Stomach (tissue), 9 donors: ENCODE measurements around the gene ABCC5. TPM values are rescaled to one million over a fixed set of nuclear protein-coding genes. Genes with fewer than 3 reads are reported as not detected.
A peak's percentile ranks its signal among the peaks of the same experiment; 100 is the strongest.

Experiments used
- DNase-seq, 2 donors: peaks; one replicate each; pipeline versions ENCODE4 v3.0.0 to v3.0.0-alpha.2; 2013 to 2019
- H3K27ac ChIP-seq, 5 donors: fragments of 200-600 bp in 4 of 5; sonication (generic) in 4 of 5; one replicate each; pipeline ENCODE4 v1.5.1; 2013 to 2019; ENCODE audit warnings: mild to moderate bottlenecking in 1 of 5, moderate library complexity in 1 of 5
- H3K27me3 ChIP-seq, 3 donors: fragments of 200-600 bp; sonication (generic); one replicate each; pipeline ENCODE4 v1.5.1; 2017 to 2019; ENCODE audit warnings: mixed run types in 1 of 3
- H3K36me3 ChIP-seq, 4 donors: fragments of 200-600 bp; sonication (generic); 1 replicate in 3 of 4; 2 replicates in 1 of 4; pipeline ENCODE4 v1.5.1; 2016 to 2019
- H3K4me1 ChIP-seq, 4 donors: fragments of 200-600 bp; sonication (generic); one replicate each; pipeline ENCODE4 v1.5.1; 2016 to 2019
- H3K4me3 ChIP-seq, 4 donors: fragments of 200-600 bp; sonication (generic) in 3 of 4; one replicate each; pipeline ENCODE4 v1.5.1; 2016 to 2019; ENCODE audit warnings: mild to moderate bottlenecking in 1 of 4
- H3K9me3 ChIP-seq, 4 donors: fragments of 200-600 bp; sonication (generic); one replicate each; pipeline ENCODE4 v1.5.1; 2016 to 2019
- CTCF ChIP-seq, 7 experiments: fragments of 450-650 bp in 4 of 7; fragments of 200-600 bp in 3 of 7; sonication (generic) in 3 of 7; IDR thresholded peaks; one replicate each; pipeline ENCODE4 v1.5.1; 2016 to 2019; ENCODE audit warnings: antibody characterized with exemption in 7 of 7, control low read depth in 2 of 7, mild to moderate bottlenecking in 1 of 7
- EP300 ChIP-seq: sonication (generic); formaldehyde crosslinking; IDR thresholded peaks from one replicate; pipeline ENCODE4 v1.6.1; 2017; ENCODE audit warnings: antibody characterized with exemption
- POLR2A ChIP-seq, 4 donors: fragments of 450-650 bp; IDR thresholded peaks; one replicate each; pipeline ENCODE4 v1.6.1; 2016; ENCODE audit warnings: antibody characterized with exemption in 4 of 4, control low read depth in 2 of 4, mild to moderate bottlenecking in 1 of 4, moderate library complexity in 1 of 4
- POLR2AphosphoS5 ChIP-seq, 3 donors: sonication (generic); formaldehyde crosslinking; IDR thresholded peaks; one replicate each; pipeline ENCODE4 v1.6.1; 2016; ENCODE audit warnings: antibody characterized with exemption in 3 of 3
- WGBS, 5 donors: extraction: QIAGEN DNeasy Blood & Tissue Kit in 3 of 5; methylation state at CpG; one replicate each; pipeline versions ENCODE4 v1.1.5 to v1.1.7; 2013 to 2018; 5-methylcytosine and 5-hydroxymethylcytosine counted together
- intact Hi-C: fragments of 100-400 bp; cut with DNase I; formaldehyde crosslinking; loops from one replicate; pipeline ENCODE4 v1.15.1; 2023; ENCODE audit warnings: low total_unique reads
- polyA plus RNA-seq, 3 donors: library from polyadenylated mRNA; stranded (reverse); fragments of 200-250 nt; gene quantifications; one replicate each; pipeline ENCODE4 v1.2.3, GENCODE V29; 2013
- total RNA-seq, 5 donors: library from RNA; depleted of rRNA; stranded (reverse); fragments of >200 nt; gene quantifications; one replicate each; pipeline versions ENCODE4 v1.1.0 to v1.2.3, GENCODE V29; 2014 to 2016
- donor health status: healthy with polysubstance abuse.
- donor health status: Bipolar disorder and iron deficiency.
- donor health status: healthy.

ABCC5 gene
- total and polyA plus RNA-seq, 8 donors = 16.6 to 241 (median 78.3) TPM

- Histone ChIP-seq H3K4me1 (peaks cover 0 to 44% (median 19%) of the 10 kb centered on the region in 4 donors), H3K9me3 (no peaks in the 10 kb centered on the region), H3K27ac (no peak overlapping the region), H3K4me3 (no peak overlapping the region), H3K27me3 (no peaks in the 10 kb centered on the region), H3K36me3 (peaks cover 0 to 23% (median 11%) of the 10 kb centered on the region in 4 donors)
- TF ChIP-seq POLR2A (IDR thresholded peaks at IDR 0.05) (no peak), EP300 (no peak), CTCF (IDR thresholded peaks at IDR 0.05) (no peak), POLR2AphosphoS5 (IDR thresholded peaks at IDR 0.05) (no peak)
- intact Hi-C loops = no loop called here
- no peak for DNase-seq
- WGBS, 5 donors = 55 to 66% (median 58%) methylated on average over 3 of the region's 3 CpGs
These were observed 15.9 kb downstream of the ABCC5 start for GRCh38 chr3:184001761-184002160.

- H3K9me3 ChIP-seq = no peaks in the 10 kb centered on the region
- intact Hi-C loops = no loop called here
- DNase-seq = peak in 1 of 2 donors; percentile 79
- H3K27me3 ChIP-seq = no peaks in the 10 kb centered on the region
- peak overlapping the region in 3 of 5 donors; percentile 4 to 31 (median 25) for H3K27ac ChIP-seq
- 23 to 63% (median 51%) methylated on average over 5 of the region's 5 CpGs for WGBS, 5 donors
- H3K4me1 ChIP-seq = peaks cover 0 to 9% (median 4%) of the 10 kb centered on the region in 4 donors
- H3K36me3 ChIP-seq = peaks cover 12 to 34% (median 28%) of the 10 kb centered on the region in 4 donors
- H3K4me3 ChIP-seq = no peak overlapping the region
- TF ChIP-seq EP300 (no peak), POLR2A (IDR thresholded peaks at IDR 0.05) (no peak), CTCF (IDR thresholded peaks at IDR 0.05) (no peak), POLR2AphosphoS5 (IDR thresholded peaks at IDR 0.05) (peak in 1 of 3 donors; percentile 42)
These were observed 26.3 kb downstream of the ABCC5 start for GRCh38 chr3:183991403-183991802.

GRCh38 chr3:183988216-183988790, 29.4 kb downstream of the ABCC5 start:
- H3K9me3 ChIP-seq = no peaks in the 10 kb centered on the region
- no peak overlapping the region for H3K4me3 ChIP-seq
- no peak for DNase-seq
- peaks cover 9 to 29% (median 17%) of the 10 kb centered on the region in 4 donors for H3K4me1 ChIP-seq
- TF ChIP-seq POLR2A (IDR thresholded peaks at IDR 0.05) (no peak), EP300 (no peak), POLR2AphosphoS5 (IDR thresholded peaks at IDR 0.05) (no peak), CTCF (IDR thresholded peaks at IDR 0.05) (no peak)
- no peaks in the 10 kb centered on the region for H3K27me3 ChIP-seq
- intact Hi-C loops = no loop called here
- 77 to 85% (median 81%) methylated on average over 16 of the region's 16 CpGs for WGBS, 5 donors
- H3K36me3 ChIP-seq = peaks cover 19 to 59% (median 55%) of the 10 kb centered on the region in 4 donors
- H3K27ac ChIP-seq = no peak overlapping the region

GRCh38 chr3:183987000-183987600, 30.6 kb downstream of the ABCC5 start:
- intact Hi-C loops = no loop called here

More at GRCh38 chr3:183987000-183987600, 30.6 kb downstream of the ABCC5 start:
- Histone ChIP-seq H3K27me3 (no peaks in the 10 kb centered on the region), H3K36me3 (peaks cover 23 to 71% (median 67%) of the 10 kb centered on the region in 4 donors), H3K4me3 (no peak overlapping the region), H3K4me1 (peaks cover 9 to 29% (median 17%) of the 10 kb centered on the region in 4 donors), H3K9me3 (no peaks in the 10 kb centered on the region), H3K27ac (no peak overlapping the region)
- DNase-seq = no peak
- no peak for TF ChIP-seq CTCF (IDR thresholded peaks at IDR 0.05)
- TF ChIP-seq POLR2A (IDR thresholded peaks at IDR 0.05) = no peak
- no peak for TF ChIP-seq POLR2AphosphoS5 (IDR thresholded peaks at IDR 0.05)
- TF ChIP-seq EP300 = no peak
- WGBS, 5 donors = 67 to 78% (median 69%) methylated on average over 11 of the region's 11 CpGs
